ENCODE data around the gene SDK1. TPM values are rescaled to one million over a fixed set of nuclear protein-coding genes. Genes with fewer than 3 reads are reported as not detected.

SDK1 gene
- total RNA-seq, 1 experiment from 2014 or later = 9.3 TPM

DNA sequence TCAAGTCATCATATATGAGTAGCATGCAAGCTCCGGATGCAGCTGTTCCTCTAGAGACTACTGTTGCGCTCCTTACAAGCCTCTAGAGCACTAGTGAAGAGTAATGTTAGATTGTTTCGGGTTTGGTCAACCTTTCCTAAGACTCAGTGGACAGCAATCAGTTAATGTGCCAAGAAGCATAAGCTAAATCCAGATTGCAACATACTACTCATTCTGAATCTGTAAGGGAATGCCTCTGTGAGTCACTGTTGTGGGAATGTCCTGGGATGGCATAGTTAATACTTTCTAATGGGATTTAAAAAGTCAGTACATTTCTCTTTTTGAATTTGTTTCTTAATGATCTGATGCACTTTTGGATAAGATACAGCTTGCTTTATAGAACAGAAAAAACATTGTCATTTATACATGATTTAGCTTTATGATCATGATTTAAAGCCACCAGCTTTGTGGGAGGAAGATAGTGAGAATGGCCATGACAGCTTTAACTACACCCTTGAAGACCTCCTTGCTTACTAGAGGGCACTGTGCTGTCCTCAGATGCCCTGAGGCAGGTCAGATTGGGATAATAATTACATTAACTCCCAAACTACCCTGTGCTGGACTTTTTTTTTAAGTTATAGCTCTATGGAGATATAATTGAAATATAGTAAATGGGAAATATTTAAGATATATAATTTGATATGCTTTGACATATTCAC lies 138.4 kb downstream of the SDK1 start:
- ChIA-PET POLR2A (interaction anchor here (0.7 kb wide), 1 partner anchor 39 kb away, joined by 3 read pairs; no protein-coding TSS in a partner anchor), CTCF (interaction anchor here (0.7 kb wide), 2 partner anchors 88 to 1129 kb away, joined by 3 read pairs; no protein-coding TSS in a partner anchor)
- no peaks in the 10 kb centered on the region for H3K36me3 Mint-ChIP-seq
- H3K27me3 Mint-ChIP-seq (ENCODE audit: low read depth) = no peaks in the 10 kb centered on the region
- DNase-seq (ENCODE audit: low spot score) (no peak), ATAC-seq (no peak)
- H3K27ac Mint-ChIP-seq = no peak overlapping the region
- TF ChIP-seq, protein P1, sequence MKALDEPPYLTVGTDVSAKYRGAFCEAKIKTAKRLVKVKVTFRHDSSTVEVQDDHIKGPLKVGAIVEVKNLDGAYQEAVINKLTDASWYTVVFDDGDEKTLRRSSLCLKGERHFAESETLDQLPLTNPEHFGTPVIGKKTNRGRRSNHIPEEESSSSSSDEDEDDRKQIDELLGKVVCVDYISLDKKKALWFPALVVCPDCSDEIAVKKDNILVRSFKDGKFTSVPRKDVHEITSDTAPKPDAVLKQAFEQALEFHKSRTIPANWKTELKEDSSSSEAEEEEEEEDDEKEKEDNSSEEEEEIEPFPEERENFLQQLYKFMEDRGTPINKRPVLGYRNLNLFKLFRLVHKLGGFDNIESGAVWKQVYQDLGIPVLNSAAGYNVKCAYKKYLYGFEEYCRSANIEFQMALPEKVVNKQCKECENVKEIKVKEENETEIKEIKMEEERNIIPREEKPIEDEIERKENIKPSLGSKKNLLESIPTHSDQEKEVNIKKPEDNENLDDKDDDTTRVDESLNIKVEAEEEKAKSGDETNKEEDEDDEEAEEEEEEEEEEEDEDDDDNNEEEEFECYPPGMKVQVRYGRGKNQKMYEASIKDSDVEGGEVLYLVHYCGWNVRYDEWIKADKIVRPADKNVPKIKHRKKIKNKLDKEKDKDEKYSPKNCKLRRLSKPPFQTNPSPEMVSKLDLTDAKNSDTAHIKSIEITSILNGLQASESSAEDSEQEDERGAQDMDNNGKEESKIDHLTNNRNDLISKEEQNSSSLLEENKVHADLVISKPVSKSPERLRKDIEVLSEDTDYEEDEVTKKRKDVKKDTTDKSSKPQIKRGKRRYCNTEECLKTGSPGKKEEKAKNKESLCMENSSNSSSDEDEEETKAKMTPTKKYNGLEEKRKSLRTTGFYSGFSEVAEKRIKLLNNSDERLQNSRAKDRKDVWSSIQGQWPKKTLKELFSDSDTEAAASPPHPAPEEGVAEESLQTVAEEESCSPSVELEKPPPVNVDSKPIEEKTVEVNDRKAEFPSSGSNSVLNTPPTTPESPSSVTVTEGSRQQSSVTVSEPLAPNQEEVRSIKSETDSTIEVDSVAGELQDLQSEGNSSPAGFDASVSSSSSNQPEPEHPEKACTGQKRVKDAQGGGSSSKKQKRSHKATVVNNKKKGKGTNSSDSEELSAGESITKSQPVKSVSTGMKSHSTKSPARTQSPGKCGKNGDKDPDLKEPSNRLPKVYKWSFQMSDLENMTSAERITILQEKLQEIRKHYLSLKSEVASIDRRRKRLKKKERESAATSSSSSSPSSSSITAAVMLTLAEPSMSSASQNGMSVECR (CRISPR knock-in tag; IDR thresholded peaks at IDR 0.05; ENCODE audit: borderline replicate concordance) = no peak
- TF ChIP-seq ZBTB21 (CRISPR knock-in tag; IDR thresholded peaks at IDR 0.05; ENCODE audit: borderline replicate concordance) (no peak), FOXP1 (CRISPR knock-in tag; IDR thresholded peaks at IDR 0.05; ENCODE audit: borderline replicate concordance) (no peak), EMX1 (CRISPR knock-in tag; IDR thresholded peaks at IDR 0.05) (no peak), ZBTB43 (CRISPR knock-in tag; IDR thresholded peaks at IDR 0.05) (no peak), IRF2 (CRISPR knock-in tag; IDR thresholded peaks at IDR 0.05; ENCODE audit: borderline replicate concordance, low read depth) (no peak), NR1H2 (CRISPR knock-in tag; IDR thresholded peaks at IDR 0.05) (no peak), ZNF232 (CRISPR knock-in tag; IDR thresholded peaks at IDR 0.05) (no peak), NFE2L1 (CRISPR knock-in tag; IDR thresholded peaks at IDR 0.05) (no peak)
- TF ChIP-seq, protein P2, sequence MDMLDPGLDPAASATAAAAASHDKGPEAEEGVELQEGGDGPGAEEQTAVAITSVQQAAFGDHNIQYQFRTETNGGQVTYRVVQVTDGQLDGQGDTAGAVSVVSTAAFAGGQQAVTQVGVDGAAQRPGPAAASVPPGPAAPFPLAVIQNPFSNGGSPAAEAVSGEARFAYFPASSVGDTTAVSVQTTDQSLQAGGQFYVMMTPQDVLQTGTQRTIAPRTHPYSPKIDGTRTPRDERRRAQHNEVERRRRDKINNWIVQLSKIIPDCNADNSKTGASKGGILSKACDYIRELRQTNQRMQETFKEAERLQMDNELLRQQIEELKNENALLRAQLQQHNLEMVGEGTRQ (CRISPR knock-in tag; IDR thresholded peaks at IDR 0.05) = no peak
- TF ChIP-seq, protein P3, sequence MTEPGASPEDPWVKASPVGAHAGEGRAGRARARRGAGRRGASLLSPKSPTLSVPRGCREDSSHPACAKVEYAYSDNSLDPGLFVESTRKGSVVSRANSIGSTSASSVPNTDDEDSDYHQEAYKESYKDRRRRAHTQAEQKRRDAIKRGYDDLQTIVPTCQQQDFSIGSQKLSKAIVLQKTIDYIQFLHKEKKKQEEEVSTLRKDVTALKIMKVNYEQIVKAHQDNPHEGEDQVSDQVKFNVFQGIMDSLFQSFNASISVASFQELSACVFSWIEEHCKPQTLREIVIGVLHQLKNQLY (CRISPR knock-in tag; IDR thresholded peaks at IDR 0.05) = no peak
- peaks cover 12% of the 10 kb centered on the region for H3K4me1 Mint-ChIP-seq
- H3K4me3 Mint-ChIP-seq = no peak overlapping the region
- H3K9me3 Mint-ChIP-seq = no peaks in the 10 kb centered on the region

- no peak overlapping the region for H3K4me3 Mint-ChIP-seq
- DNase-seq (ENCODE audit: low spot score) (no peak), ATAC-seq (no peak)
- H3K4me1 Mint-ChIP-seq = peaks cover 12% of the 10 kb centered on the region
- H3K9me3 Mint-ChIP-seq = peaks cover 2% of the 10 kb centered on the region
- no peaks in the 10 kb centered on the region for H3K27me3 Mint-ChIP-seq (ENCODE audit: low read depth)
- TF ChIP-seq ZNF232 (CRISPR knock-in tag; IDR thresholded peaks at IDR 0.05) = no peak
- CTCF ChIA-PET = no interaction called here
- POLR2A ChIA-PET = no interaction called here
- no peak overlapping the region for H3K27ac Mint-ChIP-seq
- peaks cover under 1% of the 10 kb centered on the region for H3K36me3 Mint-ChIP-seq
Measured at GRCh38 chr7:3440509-3440908, 139.5 kb downstream of the SDK1 start.

- POLR2A ChIA-PET = no interaction called here
- TF ChIP-seq SMAD3 (CRISPR knock-in tag; IDR thresholded peaks at IDR 0.05; ENCODE audit: borderline replicate concordance) (no peak), ZNF512 (CRISPR knock-in tag; IDR thresholded peaks at IDR 0.05; ENCODE audit: borderline replicate concordance) (no peak)
- Mint-ChIP-seq H3K4me3 (no peak overlapping the region), H3K9me3 (peaks cover 9% of the 10 kb centered on the region), H3K36me3 (peaks cover 7% of the 10 kb centered on the region), H3K4me1 (peaks cover 7% of the 10 kb centered on the region), H3K27ac (no peak overlapping the region), H3K27me3 (ENCODE audit: low read depth) (no peaks in the 10 kb centered on the region)
- DNase-seq (ENCODE audit: low spot score) = no peak
- ATAC-seq = no peak
- CTCF ChIA-PET = interaction anchor here (1.0 kb wide), 1 partner anchor 44 kb away, joined by 4 read pairs; no protein-coding TSS in a partner anchor
Measured at GRCh38 chr7:3443716-3444115, 142.7 kb downstream of the SDK1 start.

All from WTC11 (cell line).